Measurements from ENCODE around the gene CNTNAP5.

GRCh38 chr2:124339709-124340108 lies 314.6 kb downstream of the CNTNAP5 start:
- TF ChIP-seq POLR2A (IDR thresholded peaks at IDR 0.05), result no peak
- TF ChIP-seq, protein P1, sequence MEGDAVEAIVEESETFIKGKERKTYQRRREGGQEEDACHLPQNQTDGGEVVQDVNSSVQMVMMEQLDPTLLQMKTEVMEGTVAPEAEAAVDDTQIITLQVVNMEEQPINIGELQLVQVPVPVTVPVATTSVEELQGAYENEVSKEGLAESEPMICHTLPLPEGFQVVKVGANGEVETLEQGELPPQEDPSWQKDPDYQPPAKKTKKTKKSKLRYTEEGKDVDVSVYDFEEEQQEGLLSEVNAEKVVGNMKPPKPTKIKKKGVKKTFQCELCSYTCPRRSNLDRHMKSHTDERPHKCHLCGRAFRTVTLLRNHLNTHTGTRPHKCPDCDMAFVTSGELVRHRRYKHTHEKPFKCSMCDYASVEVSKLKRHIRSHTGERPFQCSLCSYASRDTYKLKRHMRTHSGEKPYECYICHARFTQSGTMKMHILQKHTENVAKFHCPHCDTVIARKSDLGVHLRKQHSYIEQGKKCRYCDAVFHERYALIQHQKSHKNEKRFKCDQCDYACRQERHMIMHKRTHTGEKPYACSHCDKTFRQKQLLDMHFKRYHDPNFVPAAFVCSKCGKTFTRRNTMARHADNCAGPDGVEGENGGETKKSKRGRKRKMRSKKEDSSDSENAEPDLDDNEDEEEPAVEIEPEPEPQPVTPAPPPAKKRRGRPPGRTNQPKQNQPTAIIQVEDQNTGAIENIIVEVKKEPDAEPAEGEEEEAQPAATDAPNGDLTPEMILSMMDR (IDR thresholded peaks at IDR 0.05), result no peak
